22Rv1 (cell line): ENCODE data around the gene CSF2RB.

Experiments used
- ZFX ChIP-seq: fragments of 450-650 bp; IDR thresholded peaks from 2 replicates; pipeline ENCODE4 v1.6.1; 2017; ENCODE audit warnings: antibody characterized with exemption, borderline replicate concordance
- TF ChIP-seq, protein P1 (sequence below): fragments of 450-650 bp; IDR thresholded peaks from 2 replicates; pipeline ENCODE4 v1.5.1; 2017; ENCODE audit warnings: mild to moderate bottlenecking

DNA sequence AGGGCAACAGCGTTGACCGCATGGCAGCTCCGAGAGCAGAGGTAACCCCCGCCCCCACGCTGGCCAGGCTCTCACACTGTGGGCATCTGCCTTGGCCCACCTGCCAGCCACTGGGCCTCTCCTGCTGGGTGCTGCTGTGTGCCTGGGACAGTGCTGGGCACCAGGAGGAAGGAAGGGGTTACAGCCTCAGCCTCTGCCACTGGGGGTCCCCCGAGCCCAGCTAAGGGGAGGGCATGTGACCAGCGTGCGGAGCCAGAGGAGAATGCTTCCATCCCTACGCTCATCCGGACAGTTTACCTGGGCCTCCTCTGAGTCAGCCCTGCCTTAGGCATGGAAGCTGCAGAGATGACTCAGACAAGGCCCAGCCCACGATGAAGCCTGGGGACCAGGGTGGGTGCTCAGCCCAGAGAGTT lies 41.8 kb upstream of the CSF2RB start:
- TF ChIP-seq, protein P1, sequence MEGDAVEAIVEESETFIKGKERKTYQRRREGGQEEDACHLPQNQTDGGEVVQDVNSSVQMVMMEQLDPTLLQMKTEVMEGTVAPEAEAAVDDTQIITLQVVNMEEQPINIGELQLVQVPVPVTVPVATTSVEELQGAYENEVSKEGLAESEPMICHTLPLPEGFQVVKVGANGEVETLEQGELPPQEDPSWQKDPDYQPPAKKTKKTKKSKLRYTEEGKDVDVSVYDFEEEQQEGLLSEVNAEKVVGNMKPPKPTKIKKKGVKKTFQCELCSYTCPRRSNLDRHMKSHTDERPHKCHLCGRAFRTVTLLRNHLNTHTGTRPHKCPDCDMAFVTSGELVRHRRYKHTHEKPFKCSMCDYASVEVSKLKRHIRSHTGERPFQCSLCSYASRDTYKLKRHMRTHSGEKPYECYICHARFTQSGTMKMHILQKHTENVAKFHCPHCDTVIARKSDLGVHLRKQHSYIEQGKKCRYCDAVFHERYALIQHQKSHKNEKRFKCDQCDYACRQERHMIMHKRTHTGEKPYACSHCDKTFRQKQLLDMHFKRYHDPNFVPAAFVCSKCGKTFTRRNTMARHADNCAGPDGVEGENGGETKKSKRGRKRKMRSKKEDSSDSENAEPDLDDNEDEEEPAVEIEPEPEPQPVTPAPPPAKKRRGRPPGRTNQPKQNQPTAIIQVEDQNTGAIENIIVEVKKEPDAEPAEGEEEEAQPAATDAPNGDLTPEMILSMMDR = no peak
- no peak for TF ChIP-seq ZFX
